IMR-90 (cell line): ENCODE measurements around the gene KCTD8. TPM values are rescaled to one million over a fixed set of nuclear protein-coding genes. Genes with fewer than 3 reads are reported as not detected.
"Not testable (repeated sequence)": the region's sequence is repeated elsewhere in the genome, so short reads cannot be mapped to it uniquely, and the experiment has no call there.

Experiments
- ATAC-seq: fragments of 200-7000 bp; cut with Tn5 transposase; 2 replicates; pipeline ENCODE4 v1.9.1; 2020; ENCODE audit warnings: low read depth, mild to moderate bottlenecking, moderate library complexity
- BruUV-seq: library from RNA; stranded (reverse); fragments of 400-500 nt; replicated peaks from 2 replicates; lab custom pipeline; 2021; lab: Mats Ljungman, UMichigan
- CTCF ChIA-PET: fragments of 300-600 bp; formaldehyde crosslinking; extraction: SDS; loops from one replicate; lab custom pipeline; 2021; ENCODE audit warnings: antibody characterized with exemption; lab: Yijun Ruan, JAX
- POLR2A ChIA-PET: fragments of 300-600 bp; sonication (Branson Sonifier 250); formaldehyde crosslinking; loops from one replicate; lab custom pipeline; 2022; ENCODE audit warnings: antibody characterized with exemption; ENCODE audit not compliant: unreplicated experiment; lab: Charles Lee
- DNase-seq: peaks from one replicate; pipeline ENCODE4 v3.0.0; 2013
- H2AFZ ChIP-seq: replicated peaks from 2 replicates; pipeline ENCODE3; 2013; ENCODE audit warnings: low read length, mild to moderate bottlenecking; ENCODE audit not compliant: poor library complexity
- H2AK5ac ChIP-seq: 2 replicates; pipeline ENCODE4 v1.6.1; 2013; ENCODE audit warnings: low read depth, low read length, inconsistent platforms
- H2AK9ac ChIP-seq: replicated peaks from 2 replicates; pipeline ENCODE3; 2013; ENCODE audit warnings: mild to moderate bottlenecking, low read depth, low read length, moderate library complexity; ENCODE audit not compliant: poor library complexity
- H2BK120ac ChIP-seq: 2 replicates; pipeline ENCODE4 v1.6.1; 2013; ENCODE audit warnings: low read depth, low read length, inconsistent platforms
- H2BK15ac ChIP-seq: 3 replicates; pipeline ENCODE4 v1.6.1; 2013; ENCODE audit warnings: low read depth, low read length, inconsistent platforms
- H2BK20ac ChIP-seq: 2 replicates; pipeline ENCODE4 v1.6.1; 2013; ENCODE audit warnings: low read depth, mild to moderate bottlenecking, inconsistent platforms, low read length, moderate library complexity
- H2BK5ac ChIP-seq: 2 replicates; pipeline ENCODE4 v1.6.1; 2013; ENCODE audit warnings: mild to moderate bottlenecking, low read depth, low read length, inconsistent platforms; ENCODE audit not compliant: poor library complexity, severe bottlenecking
- H3K14ac ChIP-seq: replicated peaks from 2 replicates; pipeline ENCODE4 v1.6.1; 2013; ENCODE audit warnings: low read depth, low read length, inconsistent platforms
- H3K18ac ChIP-seq: 2 replicates; pipeline ENCODE4 v1.6.1; 2013; ENCODE audit warnings: low read depth, low read length, control low read depth
- H3K23ac ChIP-seq: 2 replicates; pipeline ENCODE4 v1.6.1; 2013; ENCODE audit warnings: low read depth, low read length, inconsistent platforms
- H3K27ac ChIP-seq: 2 replicates; pipeline ENCODE4 v1.5.1; 2013; ENCODE audit warnings: mild to moderate bottlenecking, control low read depth, low read length; ENCODE audit not compliant: insufficient read depth
- H3K27me3 ChIP-seq: 2 replicates; pipeline ENCODE4 v1.6.1; 2013; ENCODE audit warnings: low read length; ENCODE audit not compliant: control insufficient read depth, insufficient read depth
- H3K36me3 ChIP-seq: 2 replicates; pipeline ENCODE4 v1.6.1; 2013; ENCODE audit warnings: low read length, mixed read lengths; ENCODE audit not compliant: control insufficient read depth, insufficient read depth
- H3K4ac ChIP-seq: 2 replicates; pipeline ENCODE4 v1.6.1; 2013; ENCODE audit warnings: low read depth, low read length, inconsistent platforms
- H3K4me1 ChIP-seq: 2 replicates; pipeline ENCODE4 v1.6.1; 2013; ENCODE audit warnings: low read length, mixed read lengths; ENCODE audit not compliant: control insufficient read depth, insufficient read depth
- H3K4me2 ChIP-seq: 2 replicates; pipeline ENCODE4 v1.6.1; 2013; ENCODE audit warnings: low read depth, mild to moderate bottlenecking, control low read depth, low read length, moderate library complexity
- H3K4me3 ChIP-seq: 2 replicates; pipeline ENCODE4 v1.5.1; 2013; ENCODE audit warnings: low read depth, mild to moderate bottlenecking, control low read depth, low read length, moderate library complexity; ENCODE audit not compliant: insufficient read depth
- H3K56ac ChIP-seq: 2 replicates; pipeline ENCODE4 v1.6.1; 2013; ENCODE audit warnings: low read length, inconsistent platforms; ENCODE audit not compliant: insufficient read depth; ENCODE audit errors: extremely low read depth
- H3K79me1 ChIP-seq, 2 experiments: 2 replicates each; pipeline ENCODE4 v1.6.1; 2013; ENCODE audit warnings: low read length in 2 of 2, inconsistent platforms in 1 of 2, low read depth in 1 of 2
- H3K9ac ChIP-seq: 2 replicates; pipeline ENCODE4 v1.6.1; 2013; ENCODE audit warnings: low read depth, low read length, control low read depth
- H3K9me1 ChIP-seq: 2 replicates; pipeline ENCODE4 v1.6.1; 2013; ENCODE audit warnings: low read length, inconsistent platforms; ENCODE audit not compliant: insufficient read depth
- H3K9me3 ChIP-seq: 2 replicates; pipeline ENCODE4 v1.6.1; 2013; ENCODE audit warnings: low read length; ENCODE audit not compliant: control insufficient read depth, insufficient read depth
- H4K20me1 ChIP-seq: 2 replicates; pipeline ENCODE4 v1.6.1; 2013; ENCODE audit warnings: low read length, inconsistent platforms; ENCODE audit not compliant: insufficient read depth
- H4K5ac ChIP-seq: 2 replicates; pipeline ENCODE4 v1.6.1; 2013; ENCODE audit warnings: mild to moderate bottlenecking, low read depth, low read length, control low read depth
- H4K8ac ChIP-seq, 2 experiments: 2 replicates each; pipeline ENCODE4 v1.6.1; 2013; ENCODE audit warnings: low read depth in 2 of 2, low read length in 2 of 2, control low read depth in 1 of 2, inconsistent platforms in 1 of 2
- H4K91ac ChIP-seq: 2 replicates; pipeline ENCODE4 v1.6.1; 2013; ENCODE audit warnings: low read depth, low read length, inconsistent platforms; ENCODE audit not compliant: insufficient read depth
- WGBS, 2 experiments: methylation state at CpG; one replicate each; pipeline versions ENCODE4 v1.1.5 to v1.1.7; 2013; ENCODE audit warnings: missing lambda C conversion rate in 2 of 2; ENCODE audit not compliant: insufficient read length in 1 of 2; ENCODE audit errors: extremely low coverage in 2 of 2; 5-methylcytosine and 5-hydroxymethylcytosine counted together
- dilution Hi-C: fragments of 300-500 bp; cut with HindIII; formaldehyde crosslinking; loops from one replicate; pipeline ENCODE4 v1.14.3; 2018; ENCODE audit warnings: low sequenced_read_pairs; ENCODE audit not compliant: unreplicated experiment
- in situ Hi-C: fragments of 300-500 bp; cut with MboI; formaldehyde crosslinking; loops from 3 replicates; pipeline ENCODE4 v1.14.3; 2019; ENCODE audit warnings: low sequenced_read_pairs, inconsistent platforms, mixed read lengths
- intact Hi-C: fragments of 100-400 bp; cut with micrococcal nuclease; formaldehyde crosslinking; loops from 2 replicates; pipeline ENCODE4 v1.10.0; 2022
- polyA plus RNA-seq, 3 experiments: library from polyadenylated mRNA; depleted of rRNA; stranded (reverse); fragments of >200 nt; gene quantifications; 2 replicates each; pipeline ENCODE4 v1.2.3, GENCODE V29; 2012; ENCODE audit warnings: low replicate concordance in 1 of 3
- total RNA-seq: library from RNA; depleted of rRNA; stranded (reverse); fragments of >200 nt; gene quantifications from 2 replicates; pipeline ENCODE4 v1.2.3, GENCODE V29; 2012

KCTD8 gene
- total and polyA plus RNA-seq, 2 of the 4 experiments (the other 2 are of a cell fraction), result 0.03 TPM; not detected in 1

GRCh38 chr4:44167766-44168165, 280.8 kb downstream of the KCTD8 start:
- H4K20me1 ChIP-seq, H3K27ac ChIP-seq, in situ Hi-C loops, H3K36me3 ChIP-seq, H3K14ac ChIP-seq, H2BK120ac ChIP-seq, H3K9me3 ChIP-seq, CTCF ChIA-PET, H2AFZ ChIP-seq, BruUV-seq, H3K79me1 ChIP-seq, H3K9me1 ChIP-seq, H4K5ac ChIP-seq, ATAC-seq, H3K4me2 ChIP-seq, intact Hi-C loops, H2BK15ac ChIP-seq, H3K4me3 ChIP-seq, DNase-seq, dilution Hi-C loops, H3K27me3 ChIP-seq, H4K91ac ChIP-seq, H2AK5ac ChIP-seq, H4K8ac ChIP-seq, H2AK9ac ChIP-seq, H3K4me1 ChIP-seq, H3K9ac ChIP-seq, H2BK20ac ChIP-seq, H3K56ac ChIP-seq, POLR2A ChIA-PET, H2BK5ac ChIP-seq, H3K23ac ChIP-seq, H3K4ac ChIP-seq, H3K18ac ChIP-seq: not testable (repeated sequence)
- 46% methylated on average over 4 of the region's 27 CpGs; no CpG with 5 or more reads in 1 of the 2 experiments for WGBS, 2 experiments
